ENCODE data around the gene TTYH3. TPM values are rescaled to one million over a fixed set of nuclear protein-coding genes. Genes with fewer than 3 reads are reported as not detected.

TTYH3 gene
- polyA plus RNA-seq, 1 experiment: 55.7 TPM

- CTCF ChIA-PET: interaction anchor here (1.6 kb wide), 1 partner anchor 10 kb away, joined by 5 read pairs; no protein-coding TSS in a partner anchor
- no peak overlapping the region for H3K4me3 ChIP-seq (ENCODE audit: low read depth, low read length)
Observed at GRCh38 chr7:2663960-2664359, 32.2 kb downstream of the TTYH3 start.

DNA sequence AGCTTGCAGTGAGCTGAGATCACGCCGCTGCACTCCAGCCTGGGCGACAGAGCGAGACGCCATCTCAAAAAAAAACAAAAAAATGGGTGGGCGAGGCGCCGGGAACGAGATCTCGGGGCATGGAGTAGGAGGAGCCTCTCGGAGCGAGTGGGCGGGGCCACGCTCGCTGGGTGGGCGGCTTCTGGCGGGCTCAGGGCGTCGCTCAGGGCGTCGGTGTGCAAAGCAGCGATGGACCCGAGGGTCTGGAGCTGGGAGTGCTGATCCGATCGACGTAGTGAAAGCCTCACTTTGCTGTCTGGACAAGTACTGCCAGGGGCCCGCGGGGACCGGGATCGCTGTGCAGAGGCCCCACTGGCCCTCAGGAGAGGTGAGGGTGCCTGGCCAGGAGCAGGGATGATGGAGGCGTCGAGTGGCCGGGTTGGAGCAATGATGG is 33.6 kb downstream of the TTYH3 start:
- ChIA-PET POLR2A (no interaction called here), CTCF (interaction anchor here (1.5 kb wide), 1 partner anchor 214 kb away, joined by 4 read pairs; no protein-coding TSS in a partner anchor)
- peaks cover 15% of the 10 kb centered on the region for H3K36me3 ChIP-seq (ENCODE audit: control insufficient read depth, insufficient read depth, low read length)
- no peak overlapping the region for H3K4me3 ChIP-seq (ENCODE audit: low read depth, low read length)
- no peaks in the 10 kb centered on the region for H3K27me3 ChIP-seq (ENCODE audit: control insufficient read depth, insufficient read depth, low read length)
- no peak for TF ChIP-seq CTCF (IDR thresholded peaks at IDR 0.05; ENCODE audit: insufficient read depth, low read depth, low read length)
- DNase-seq (ENCODE audit: low read depth): no peak

More at GRCh38 chr7:2663960-2664359, 32.2 kb downstream of the TTYH3 start:
- Histone ChIP-seq H3K36me3 (ENCODE audit: control insufficient read depth, insufficient read depth, low read length) (peaks cover 18% of the 10 kb centered on the region), H3K27me3 (ENCODE audit: control insufficient read depth, insufficient read depth, low read length) (no peaks in the 10 kb centered on the region)
- POLR2A ChIA-PET: no interaction called here
- no peak for DNase-seq (ENCODE audit: low read depth)
- TF ChIP-seq CTCF (IDR thresholded peaks at IDR 0.05; ENCODE audit: insufficient read depth, low read depth, low read length): no peak

DNA sequence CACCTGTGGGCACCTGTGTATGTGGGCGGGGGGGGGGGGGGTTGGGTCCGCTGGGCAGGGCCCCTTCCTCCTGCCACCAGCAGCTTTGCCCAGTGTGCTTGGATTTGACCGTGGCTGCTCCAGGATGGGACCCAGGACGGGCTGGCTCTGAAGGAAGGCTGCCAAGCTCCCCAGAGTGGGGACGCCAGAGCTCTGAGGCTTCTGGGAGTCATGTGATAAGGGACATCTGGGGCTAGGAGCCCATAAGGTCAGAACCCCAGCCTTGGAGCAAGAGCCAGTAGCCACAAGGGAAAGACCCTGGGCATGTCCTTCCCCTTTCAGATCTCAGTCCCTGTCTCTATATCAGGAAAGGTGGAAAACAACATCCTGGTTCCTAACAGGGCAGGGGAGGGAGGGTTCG is 34.4 kb downstream of the TTYH3 start:
- no peak for DNase-seq (ENCODE audit: low read depth)
- Histone ChIP-seq H3K36me3 (ENCODE audit: control insufficient read depth, insufficient read depth, low read length) (peaks cover 15% of the 10 kb centered on the region), H3K4me3 (ENCODE audit: low read depth, low read length) (no peak overlapping the region), H3K27me3 (ENCODE audit: control insufficient read depth, insufficient read depth, low read length) (no peaks in the 10 kb centered on the region)
- TF ChIP-seq CTCF (IDR thresholded peaks at IDR 0.05; ENCODE audit: insufficient read depth, low read depth, low read length): no peak
- CTCF ChIA-PET: interaction anchor here (1.5 kb wide), 1 partner anchor 215 kb away, joined by 4 read pairs; no protein-coding TSS in a partner anchor
- POLR2A ChIA-PET: no interaction called here

GRCh38 chr7:2666588-2667250 is 34.9 kb downstream of the TTYH3 start:
- CTCF ChIA-PET: interaction anchor here (1.6 kb wide), 1 partner anchor 99 kb away, joined by 6 read pairs; no protein-coding TSS in a partner anchor
- TF ChIP-seq CTCF (IDR thresholded peaks at IDR 0.05; ENCODE audit: insufficient read depth, low read depth, low read length): no peak
- DNase-seq (ENCODE audit: low read depth): no peak
- no peak overlapping the region for H3K4me3 ChIP-seq (ENCODE audit: low read depth, low read length)
- POLR2A ChIA-PET: no interaction called here
- no peaks in the 10 kb centered on the region for H3K27me3 ChIP-seq (ENCODE audit: control insufficient read depth, insufficient read depth, low read length)
- H3K36me3 ChIP-seq (ENCODE audit: control insufficient read depth, insufficient read depth, low read length): peaks cover 11% of the 10 kb centered on the region

GRCh38 chr7:2667843-2668242 is 36.1 kb downstream of the TTYH3 start:
- POLR2A ChIA-PET: no interaction called here
- Histone ChIP-seq H3K36me3 (ENCODE audit: control insufficient read depth, insufficient read depth, low read length) (peaks cover 5% of the 10 kb centered on the region), H3K4me3 (ENCODE audit: low read depth, low read length) (no peak overlapping the region), H3K27me3 (ENCODE audit: control insufficient read depth, insufficient read depth, low read length) (no peaks in the 10 kb centered on the region)
- CTCF ChIA-PET: interaction anchor here (1.6 kb wide), 1 partner anchor 100 kb away, joined by 6 read pairs; no protein-coding TSS in a partner anchor
- no peak for TF ChIP-seq CTCF (IDR thresholded peaks at IDR 0.05; ENCODE audit: insufficient read depth, low read depth, low read length)
- DNase-seq (ENCODE audit: low read depth): no peak
